Vagina (tissue), 2 donors: ENCODE results near the gene FAIM2. TPM values are rescaled to one million over a fixed set of nuclear protein-coding genes. Genes with fewer than 3 reads are reported as not detected.

Experiments
- DNase-seq, 2 donors: peaks; one replicate each; pipeline ENCODE4 v3.0.0-alpha.2; 2017; ENCODE audit errors: extremely low spot score in 2 of 2
- H3K27ac ChIP-seq: fragments of 200-600 bp; sonication (generic); one replicate; pipeline ENCODE4 v1.5.1; 2019
- H3K27me3 ChIP-seq: fragments of 200-600 bp; sonication (generic); one replicate; pipeline ENCODE4 v1.5.1; 2019
- H3K36me3 ChIP-seq, 2 donors: fragments of 200-600 bp; sonication (generic); one replicate each; pipeline ENCODE4 v1.5.1; 2017 to 2019
- H3K4me1 ChIP-seq: fragments of 200-600 bp; sonication (generic); one replicate; pipeline ENCODE4 v1.5.1; 2019
- H3K4me3 ChIP-seq, 2 donors: fragments of 200-600 bp; sonication (generic); 1 replicate in 1 of 2; 2 replicates in 1 of 2; pipeline ENCODE4 v1.5.1; 2016 to 2019
- H3K9me3 ChIP-seq: fragments of 200-600 bp; sonication (generic); one replicate; pipeline ENCODE4 v1.5.1; 2019
- POLR2A ChIP-seq, 2 donors: fragments of 450-650 bp; IDR thresholded peaks; one replicate each; pipeline ENCODE4 v1.6.1; 2017; ENCODE audit warnings: antibody characterized with exemption in 2 of 2, mild to moderate bottlenecking in 2 of 2, moderate library complexity in 2 of 2
- POLR2AphosphoS5 ChIP-seq, 2 donors: sonication (generic); formaldehyde crosslinking; IDR thresholded peaks; one replicate each; pipeline ENCODE4 v1.9.0; 2017; ENCODE audit warnings: antibody characterized with exemption in 2 of 2, mild to moderate bottlenecking in 2 of 2, low read depth in 1 of 2; ENCODE audit not compliant: insufficient read depth in 1 of 2
- intact Hi-C: fragments of 100-400 bp; cut with DNase I; formaldehyde crosslinking; loops from one replicate; pipeline ENCODE4 v1.15.1; 2023
- total RNA-seq: library from RNA; depleted of rRNA; stranded (reverse); fragments of >200 nt; gene quantifications from one replicate; pipeline ENCODE4 v1.2.3, GENCODE V29; 2016
- TF ChIP-seq, protein P1 (sequence below), 3 experiments: fragments of 450-650 bp in 2 of 3; fragments of 200-600 bp in 1 of 3; sonication (generic) in 1 of 3; IDR thresholded peaks; one replicate each; pipeline ENCODE4 v1.5.1; 2017 to 2019; ENCODE audit warnings: antibody characterized with exemption in 3 of 3, mild to moderate bottlenecking in 2 of 3, moderate library complexity in 2 of 3

The FAIM2 gene
- total RNA-seq, 1 donor from 2014 or later: 19.4 TPM

DNA sequence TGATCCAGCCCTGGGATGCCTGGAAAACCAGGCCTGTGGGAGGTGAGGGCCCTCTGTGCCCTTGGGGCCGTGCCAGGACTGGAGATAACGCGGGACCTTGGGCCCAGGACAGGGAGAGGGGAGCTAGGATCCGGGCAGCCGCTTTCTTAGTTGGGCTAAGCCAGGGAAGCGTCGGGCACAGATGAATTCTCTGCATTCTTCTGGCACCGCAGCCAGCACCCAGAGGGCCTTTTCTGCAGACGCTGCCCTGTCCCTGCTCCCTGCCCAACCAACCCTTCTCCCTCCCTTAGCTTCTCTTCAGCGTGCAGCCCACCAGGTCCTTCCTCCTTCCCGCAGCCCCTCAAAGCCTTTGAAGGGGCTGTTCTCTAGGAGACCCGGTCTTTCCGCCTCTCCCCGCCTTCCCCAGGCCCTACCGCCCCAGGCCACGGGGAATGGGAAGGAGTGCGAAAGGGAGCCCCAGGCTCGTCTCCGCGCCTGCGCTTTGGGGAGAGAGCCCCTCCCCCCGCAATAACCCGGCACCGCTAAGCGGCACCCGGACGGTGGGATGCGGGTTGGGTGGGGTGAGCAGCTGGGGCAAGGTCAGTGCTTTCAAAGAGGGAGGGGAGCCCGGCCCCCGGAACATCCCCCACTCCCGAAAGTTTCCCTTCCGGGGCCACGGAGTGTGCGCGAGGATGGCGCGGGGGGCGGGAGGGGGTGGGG, 76.2 kb downstream of the FAIM2 start:
- H3K36me3 ChIP-seq: no peaks in the 10 kb centered on the region
- H3K27ac ChIP-seq: peak overlapping the region; percentile 88
- H3K27me3 ChIP-seq: no peaks in the 10 kb centered on the region
- peaks cover 53% of the 10 kb centered on the region for H3K4me1 ChIP-seq
- DNase-seq: no peak
- no peaks in the 10 kb centered on the region for H3K9me3 ChIP-seq
- intact Hi-C loops: no loop called here
- TF ChIP-seq POLR2AphosphoS5 (IDR thresholded peaks at IDR 0.05; ENCODE audit: insufficient read depth in 1 of 2, low read depth in 1 of 2): peak in 1 of 2 donors; percentile 12
- TF ChIP-seq POLR2A (IDR thresholded peaks at IDR 0.05): no peak
- H3K4me3 ChIP-seq: peak overlapping the region; percentile 81 to 97

DNA sequence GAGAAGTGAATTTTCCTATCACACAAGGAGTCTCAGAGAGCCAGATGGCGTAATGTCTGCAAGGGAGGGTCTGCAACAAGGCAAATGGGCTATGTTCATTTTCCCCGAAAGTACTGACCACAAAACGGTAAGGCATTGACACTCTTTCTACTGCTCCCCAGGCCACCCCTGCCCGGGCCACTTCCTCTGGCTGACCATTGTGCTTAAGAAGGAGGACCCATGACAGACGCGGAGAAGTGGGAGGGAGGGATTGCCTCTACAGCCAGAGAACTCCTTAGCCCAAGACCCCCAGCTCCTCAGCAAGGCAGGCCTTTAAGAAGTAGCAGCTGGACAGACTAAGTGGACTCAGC, 76.7 kb downstream of the FAIM2 start:
- Histone ChIP-seq H3K27me3 (no peaks in the 10 kb centered on the region), H3K36me3 (no peaks in the 10 kb centered on the region), H3K4me3 (peak overlapping the region; percentile 81 to 97), H3K27ac (peak overlapping the region; percentile 88), H3K9me3 (no peaks in the 10 kb centered on the region), H3K4me1 (peaks cover 59% of the 10 kb centered on the region)
- TF ChIP-seq, protein P1, sequence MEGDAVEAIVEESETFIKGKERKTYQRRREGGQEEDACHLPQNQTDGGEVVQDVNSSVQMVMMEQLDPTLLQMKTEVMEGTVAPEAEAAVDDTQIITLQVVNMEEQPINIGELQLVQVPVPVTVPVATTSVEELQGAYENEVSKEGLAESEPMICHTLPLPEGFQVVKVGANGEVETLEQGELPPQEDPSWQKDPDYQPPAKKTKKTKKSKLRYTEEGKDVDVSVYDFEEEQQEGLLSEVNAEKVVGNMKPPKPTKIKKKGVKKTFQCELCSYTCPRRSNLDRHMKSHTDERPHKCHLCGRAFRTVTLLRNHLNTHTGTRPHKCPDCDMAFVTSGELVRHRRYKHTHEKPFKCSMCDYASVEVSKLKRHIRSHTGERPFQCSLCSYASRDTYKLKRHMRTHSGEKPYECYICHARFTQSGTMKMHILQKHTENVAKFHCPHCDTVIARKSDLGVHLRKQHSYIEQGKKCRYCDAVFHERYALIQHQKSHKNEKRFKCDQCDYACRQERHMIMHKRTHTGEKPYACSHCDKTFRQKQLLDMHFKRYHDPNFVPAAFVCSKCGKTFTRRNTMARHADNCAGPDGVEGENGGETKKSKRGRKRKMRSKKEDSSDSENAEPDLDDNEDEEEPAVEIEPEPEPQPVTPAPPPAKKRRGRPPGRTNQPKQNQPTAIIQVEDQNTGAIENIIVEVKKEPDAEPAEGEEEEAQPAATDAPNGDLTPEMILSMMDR (IDR thresholded peaks at IDR 0.05): no peak
- TF ChIP-seq POLR2A (IDR thresholded peaks at IDR 0.05): no peak
- TF ChIP-seq POLR2AphosphoS5 (IDR thresholded peaks at IDR 0.05; ENCODE audit: insufficient read depth in 1 of 2, low read depth in 1 of 2): no peak
- intact Hi-C loops: no loop called here
- no peak for DNase-seq

DNA sequence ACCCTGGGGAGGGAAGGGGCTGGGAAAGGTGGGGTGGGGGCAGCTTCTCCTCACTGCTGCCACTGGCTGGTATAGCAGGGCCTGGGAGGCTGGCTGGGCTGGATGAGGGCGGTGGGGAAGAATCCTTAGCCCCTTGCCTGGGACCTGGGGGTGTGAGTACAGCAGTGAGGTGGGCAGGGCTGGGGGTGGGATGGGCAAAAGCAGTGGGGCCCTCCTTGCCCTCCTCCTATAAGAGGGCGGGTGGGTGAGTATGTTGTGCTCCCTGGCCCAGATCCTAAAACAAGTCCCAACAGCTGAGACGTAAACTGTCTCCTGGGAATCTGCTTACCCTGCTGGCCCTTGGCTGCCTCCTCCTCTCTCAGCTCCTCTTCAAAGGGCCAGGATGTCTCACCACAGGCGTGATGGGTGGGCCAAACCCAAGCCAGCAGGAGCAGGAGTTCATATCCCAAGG, 77.7 kb downstream of the FAIM2 start:
- H3K9me3 ChIP-seq: no peaks in the 10 kb centered on the region

GRCh38 chr12:49825360-49825970, 78.2 kb downstream of the FAIM2 start:
- no peaks in the 10 kb centered on the region for H3K36me3 ChIP-seq
- no peak for DNase-seq
- H3K27ac ChIP-seq: peak overlapping the region; percentile 71
- intact Hi-C loops: no loop called here
- no peaks in the 10 kb centered on the region for H3K27me3 ChIP-seq
- no peak overlapping the region for H3K4me3 ChIP-seq
- TF ChIP-seq, protein P1 (IDR thresholded peaks at IDR 0.05): no peak
- no peak for TF ChIP-seq POLR2A (IDR thresholded peaks at IDR 0.05)
- H3K9me3 ChIP-seq: no peaks in the 10 kb centered on the region
- peaks cover 71% of the 10 kb centered on the region for H3K4me1 ChIP-seq

More for the DNA sequence above, 77.7 kb downstream of the FAIM2 start:
- TF ChIP-seq POLR2AphosphoS5 (IDR thresholded peaks at IDR 0.05; ENCODE audit: insufficient read depth in 1 of 2, low read depth in 1 of 2): no peak
- no peak for TF ChIP-seq POLR2A (IDR thresholded peaks at IDR 0.05)
- TF ChIP-seq, protein P1 (IDR thresholded peaks at IDR 0.05): no peak
- Histone ChIP-seq H3K36me3 (no peaks in the 10 kb centered on the region), H3K4me3 (no peak overlapping the region), H3K27ac (peak overlapping the region; percentile 71), H3K27me3 (no peaks in the 10 kb centered on the region), H3K4me1 (peaks cover 69% of the 10 kb centered on the region)
- intact Hi-C loops: no loop called here
- DNase-seq: no peak

- Histone ChIP-seq H3K4me3 (no peak overlapping the region), H3K36me3 (no peaks in the 10 kb centered on the region), H3K27me3 (no peaks in the 10 kb centered on the region), H3K4me1 (peaks cover 71% of the 10 kb centered on the region), H3K9me3 (no peaks in the 10 kb centered on the region), H3K27ac (peak overlapping the region; percentile 71)
- no peak for DNase-seq
- intact Hi-C loops: no loop called here
- TF ChIP-seq, protein P1 (IDR thresholded peaks at IDR 0.05): no peak
- no peak for TF ChIP-seq POLR2AphosphoS5 (IDR thresholded peaks at IDR 0.05; ENCODE audit: insufficient read depth in 1 of 2, low read depth in 1 of 2)
- TF ChIP-seq POLR2A (IDR thresholded peaks at IDR 0.05): no peak
Measured at GRCh38 chr12:49824895-49825294, 78.8 kb downstream of the FAIM2 start.
